ENCODE results near the gene ZBTB48. TPM values are rescaled to one million over a fixed set of nuclear protein-coding genes. Genes with fewer than 3 reads are reported as not detected.

The ZBTB48 gene
- total RNA-seq, 1 experiment from 2014 or later = 36.7 TPM

DNA sequence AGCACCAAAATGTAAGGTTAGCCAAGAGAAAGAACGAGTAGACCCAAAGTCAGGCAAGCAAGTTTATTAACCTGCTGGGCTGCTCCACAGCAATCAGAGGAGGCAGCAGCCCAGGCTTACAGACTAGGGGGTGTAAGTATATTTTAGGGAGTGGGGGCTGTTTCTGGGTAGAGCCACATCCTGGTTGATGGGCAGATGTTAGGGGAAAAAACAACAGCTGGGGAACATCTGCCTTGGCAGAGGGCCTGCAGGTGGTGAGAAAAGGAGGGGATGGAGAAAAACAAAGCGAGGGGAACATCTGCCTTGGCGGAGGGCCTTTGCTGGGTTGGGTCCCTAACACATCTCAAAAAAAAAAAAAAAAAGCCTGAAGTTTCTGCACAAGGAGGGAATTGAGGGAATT is 9.7 kb upstream of the ZBTB48 start:
- in situ Hi-C loops (cut with HindIII; ENCODE audit: low pct_unique_long_range_greater_than_20kb, low sequenced_read_pairs) = no loop called here
- DNase-seq (ENCODE audit: low read depth) = no peak

DNA sequence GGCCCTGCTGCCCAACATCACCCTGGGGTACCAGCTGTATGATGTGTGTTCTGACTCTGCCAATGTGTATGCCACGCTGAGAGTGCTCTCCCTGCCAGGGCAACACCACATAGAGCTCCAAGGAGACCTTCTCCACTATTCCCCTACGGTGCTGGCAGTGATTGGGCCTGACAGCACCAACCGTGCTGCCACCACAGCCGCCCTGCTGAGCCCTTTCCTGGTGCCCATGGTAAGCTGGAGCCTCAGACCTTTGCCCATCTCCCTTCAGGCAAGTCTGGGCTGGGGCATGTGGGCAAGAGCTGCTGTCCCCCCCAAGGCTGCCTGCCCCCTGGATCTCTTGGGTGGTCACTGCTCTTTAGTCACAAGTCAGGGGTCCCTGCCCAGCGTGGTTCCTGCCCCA is 8.8 kb upstream of the ZBTB48 start:
- no peak for DNase-seq (ENCODE audit: low read depth)
- in situ Hi-C loops (cut with HindIII; ENCODE audit: low pct_unique_long_range_greater_than_20kb, low sequenced_read_pairs) = no loop called here

DNA sequence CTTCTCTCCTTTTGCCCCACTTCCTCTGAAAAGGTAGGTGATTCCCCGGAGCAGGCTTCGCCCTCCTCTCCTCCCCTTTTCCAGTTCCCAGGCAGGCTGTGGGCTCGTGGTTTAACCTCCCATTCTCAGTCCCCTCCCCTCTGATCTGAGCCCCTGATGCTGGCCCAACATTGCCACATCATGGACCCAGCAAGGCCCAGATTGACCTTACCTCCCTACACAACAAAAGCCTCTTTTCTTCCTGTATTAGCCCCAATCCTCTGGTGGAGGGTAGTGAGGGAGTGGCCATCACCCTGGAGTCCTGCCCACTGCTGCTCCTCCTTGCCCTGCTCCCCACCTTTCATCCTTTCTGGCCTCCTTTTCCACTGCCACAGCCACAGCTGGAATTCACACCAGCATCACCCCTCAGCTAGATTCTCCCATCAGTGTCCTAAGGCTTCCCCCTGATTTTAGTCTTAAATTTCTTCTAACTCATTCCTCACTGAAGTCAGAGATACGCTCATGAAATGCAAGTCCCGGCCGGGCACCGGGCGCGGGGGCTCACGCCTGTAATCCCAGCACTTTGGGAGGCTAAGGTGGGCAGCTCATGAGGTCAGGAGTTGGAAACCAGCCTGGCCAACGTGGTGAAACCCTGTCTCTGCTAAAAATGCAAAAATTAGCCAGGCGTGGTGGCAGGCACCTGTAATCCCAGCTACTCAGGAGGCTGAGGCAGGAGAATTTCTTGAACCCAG is 7.0 kb upstream of the ZBTB48 start:
- no peak for DNase-seq (ENCODE audit: low read depth)
- in situ Hi-C loops (cut with HindIII; ENCODE audit: low pct_unique_long_range_greater_than_20kb, low sequenced_read_pairs) = no loop called here

DNA sequence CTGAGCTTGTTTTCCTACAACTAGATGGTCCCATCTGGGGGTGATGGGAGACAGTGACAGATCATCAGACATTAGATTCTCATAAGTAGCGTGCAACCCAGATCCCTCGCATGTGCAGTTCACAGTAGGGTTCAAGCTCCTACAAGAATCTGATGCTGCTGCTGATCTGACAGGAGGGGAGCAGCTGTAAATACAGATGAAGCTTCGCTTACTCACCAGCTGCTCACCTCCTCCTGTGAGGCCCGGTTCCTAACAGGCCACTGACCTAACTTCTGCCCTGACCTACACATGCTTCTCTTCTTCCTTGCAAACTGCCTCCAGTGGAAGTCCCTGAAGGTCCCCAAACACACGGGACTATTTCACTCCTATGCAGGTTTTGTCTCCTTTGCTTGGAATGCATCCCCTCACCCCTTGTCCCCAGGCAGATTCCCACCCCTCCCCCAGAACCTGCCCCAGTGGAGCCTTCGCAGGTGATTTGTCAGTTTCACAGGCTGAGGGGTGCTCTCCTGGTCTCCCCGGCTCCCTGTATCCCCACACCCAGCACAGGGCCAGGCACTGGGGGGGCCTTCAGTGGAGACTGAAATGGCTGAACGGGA is 5.7 kb upstream of the ZBTB48 start:
- DNase-seq (ENCODE audit: low read depth) = no peak
- in situ Hi-C loops (cut with HindIII; ENCODE audit: low pct_unique_long_range_greater_than_20kb, low sequenced_read_pairs) = no loop called here

DNA sequence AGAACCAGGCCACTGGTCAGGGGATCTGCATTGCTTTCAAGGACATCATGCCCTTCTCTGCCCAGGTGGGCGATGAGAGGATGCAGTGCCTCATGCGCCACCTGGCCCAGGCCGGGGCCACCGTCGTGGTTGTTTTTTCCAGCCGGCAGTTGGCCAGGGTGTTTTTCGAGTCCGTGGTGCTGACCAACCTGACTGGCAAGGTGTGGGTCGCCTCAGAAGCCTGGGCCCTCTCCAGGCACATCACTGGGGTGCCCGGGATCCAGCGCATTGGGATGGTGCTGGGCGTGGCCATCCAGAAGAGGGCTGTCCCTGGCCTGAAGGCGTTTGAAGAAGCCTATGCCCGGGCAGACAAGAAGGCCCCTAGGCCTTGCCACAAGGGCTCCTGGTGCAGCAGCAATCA is 5.0 kb upstream of the ZBTB48 start:
- in situ Hi-C loops (cut with HindIII; ENCODE audit: low pct_unique_long_range_greater_than_20kb, low sequenced_read_pairs) = no loop called here
- DNase-seq (ENCODE audit: low read depth) = no peak

DNA sequence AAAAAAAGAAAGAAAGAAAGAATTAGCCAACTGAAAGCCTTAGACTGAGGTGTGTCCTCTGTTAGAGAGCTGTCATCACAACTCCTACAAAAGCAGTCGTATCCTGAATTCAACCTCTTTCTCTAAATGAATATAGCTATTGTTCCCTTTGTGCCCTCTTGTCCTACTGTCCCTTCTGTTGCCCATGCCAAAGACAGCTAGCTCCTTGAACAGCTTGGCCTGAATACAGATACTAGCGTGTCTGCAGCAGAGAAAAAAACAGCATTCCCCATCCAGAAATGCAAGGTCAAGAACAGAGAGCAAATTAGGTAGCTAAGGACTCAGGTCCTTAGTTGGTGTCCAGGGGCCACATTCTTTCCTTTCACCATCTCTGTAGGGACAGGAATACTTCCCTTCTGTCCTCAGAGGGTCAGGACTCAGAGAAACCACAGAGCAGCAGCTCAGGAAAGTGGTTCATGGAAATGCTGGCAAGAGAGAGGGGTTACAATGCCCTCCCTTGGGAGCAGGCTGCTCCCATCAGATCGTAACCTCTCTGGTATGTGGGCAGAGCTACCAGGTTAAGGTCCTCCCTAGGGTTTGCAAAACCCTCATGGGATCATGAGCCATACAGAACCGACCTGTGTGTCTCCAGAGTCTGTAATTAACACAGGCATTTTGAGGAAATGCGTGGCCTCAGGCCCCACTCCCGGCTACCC is 1.8 kb upstream of the ZBTB48 start:
- in situ Hi-C loops (cut with HindIII; ENCODE audit: low pct_unique_long_range_greater_than_20kb, low sequenced_read_pairs) = no loop called here
- DNase-seq (ENCODE audit: low read depth) = no peak

DNA sequence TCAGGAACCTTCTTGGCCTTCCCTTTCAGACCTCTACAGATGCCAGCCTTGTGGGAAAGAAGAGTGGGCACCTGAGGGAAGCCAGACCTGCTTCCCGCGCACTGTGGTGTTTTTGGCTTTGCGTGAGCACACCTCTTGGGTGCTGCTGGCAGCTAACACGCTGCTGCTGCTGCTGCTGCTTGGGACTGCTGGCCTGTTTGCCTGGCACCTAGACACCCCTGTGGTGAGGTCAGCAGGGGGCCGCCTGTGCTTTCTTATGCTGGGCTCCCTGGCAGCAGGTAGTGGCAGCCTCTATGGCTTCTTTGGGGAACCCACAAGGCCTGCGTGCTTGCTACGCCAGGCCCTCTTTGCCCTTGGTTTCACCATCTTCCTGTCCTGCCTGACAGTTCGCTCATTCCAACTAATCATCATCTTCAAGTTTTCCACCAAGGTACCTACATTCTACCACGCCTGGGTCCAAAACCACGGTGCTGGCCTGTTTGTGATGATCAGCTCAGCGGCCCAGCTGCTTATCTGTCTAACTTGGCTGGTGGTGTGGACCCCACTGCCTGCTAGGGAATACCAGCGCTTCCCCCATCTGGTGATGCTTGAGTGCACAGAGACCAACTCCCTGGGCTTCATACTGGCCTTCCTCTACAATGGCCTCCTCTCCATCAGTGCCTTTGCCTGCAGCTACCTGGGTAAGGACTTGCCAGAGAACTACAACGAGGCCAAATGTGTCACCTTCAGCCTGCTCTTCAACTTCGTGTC is 995 bp upstream of the ZBTB48 start:
- no peak for DNase-seq (ENCODE audit: low read depth)
- in situ Hi-C loops (cut with HindIII; ENCODE audit: low pct_unique_long_range_greater_than_20kb, low sequenced_read_pairs) = no loop called here

DNA sequence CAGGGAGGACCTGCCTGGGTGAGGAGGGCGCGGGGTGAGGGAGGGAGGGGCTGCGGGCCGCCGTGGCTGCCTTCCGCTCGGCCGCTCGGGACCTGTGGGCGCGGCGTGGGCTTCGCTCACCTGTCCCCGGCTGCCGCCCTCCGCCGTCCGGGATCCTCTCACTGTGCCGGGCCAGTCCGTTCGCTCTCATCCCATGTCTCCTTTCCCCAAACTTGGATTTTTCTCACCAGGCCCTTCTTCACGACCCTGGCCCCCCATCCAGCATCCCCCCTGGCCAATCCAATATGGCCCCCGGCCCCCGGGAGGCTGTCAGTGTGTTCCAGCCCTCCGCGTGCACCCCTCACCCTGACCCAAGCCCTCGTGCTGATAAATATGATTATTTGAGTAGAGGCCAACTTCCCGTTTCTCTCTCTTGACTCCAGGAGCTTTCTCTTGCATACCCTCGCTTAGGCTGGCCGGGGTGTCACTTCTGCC is 362 bp downstream of the ZBTB48 start:
- no peak for DNase-seq (ENCODE audit: low read depth)
- in situ Hi-C loops (cut with HindIII; ENCODE audit: low pct_unique_long_range_greater_than_20kb, low sequenced_read_pairs) = no loop called here

DNA sequence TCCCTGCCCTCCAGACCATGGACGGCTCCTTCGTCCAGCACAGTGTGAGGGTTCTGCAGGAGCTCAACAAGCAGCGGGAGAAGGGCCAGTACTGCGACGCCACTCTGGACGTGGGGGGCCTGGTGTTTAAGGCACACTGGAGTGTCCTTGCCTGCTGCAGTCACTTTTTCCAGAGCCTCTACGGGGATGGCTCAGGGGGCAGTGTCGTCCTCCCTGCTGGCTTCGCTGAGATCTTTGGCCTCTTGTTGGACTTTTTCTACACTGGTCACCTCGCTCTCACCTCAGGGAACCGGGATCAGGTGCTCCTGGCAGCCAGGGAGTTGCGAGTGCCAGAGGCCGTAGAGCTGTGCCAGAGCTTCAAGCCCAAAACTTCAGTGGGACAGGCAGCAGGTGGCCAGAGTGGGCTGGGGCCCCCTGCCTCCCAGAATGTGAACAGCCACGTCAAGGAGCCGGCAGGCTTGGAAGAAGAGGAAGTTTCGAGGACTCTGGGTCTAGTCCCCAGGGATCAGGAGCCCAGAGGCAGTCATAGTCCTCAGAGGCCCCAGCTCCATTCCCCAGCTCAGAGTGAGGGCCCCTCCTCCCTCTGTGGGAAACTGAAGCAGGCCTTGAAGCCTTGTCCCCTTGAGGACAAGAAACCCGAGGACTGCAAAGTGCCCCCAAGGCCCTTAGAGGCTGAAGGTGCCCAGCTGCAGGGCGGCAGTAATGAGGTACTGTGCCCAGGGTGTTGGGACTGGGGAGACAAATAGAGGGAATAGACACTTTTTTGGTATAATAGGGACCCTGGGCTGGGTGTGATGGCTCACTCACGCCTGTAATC is 1.0 kb downstream of the ZBTB48 start:
- DNase-seq (ENCODE audit: low read depth) = no peak
- in situ Hi-C loops (cut with HindIII; ENCODE audit: low pct_unique_long_range_greater_than_20kb, low sequenced_read_pairs) = no loop called here

DNA sequence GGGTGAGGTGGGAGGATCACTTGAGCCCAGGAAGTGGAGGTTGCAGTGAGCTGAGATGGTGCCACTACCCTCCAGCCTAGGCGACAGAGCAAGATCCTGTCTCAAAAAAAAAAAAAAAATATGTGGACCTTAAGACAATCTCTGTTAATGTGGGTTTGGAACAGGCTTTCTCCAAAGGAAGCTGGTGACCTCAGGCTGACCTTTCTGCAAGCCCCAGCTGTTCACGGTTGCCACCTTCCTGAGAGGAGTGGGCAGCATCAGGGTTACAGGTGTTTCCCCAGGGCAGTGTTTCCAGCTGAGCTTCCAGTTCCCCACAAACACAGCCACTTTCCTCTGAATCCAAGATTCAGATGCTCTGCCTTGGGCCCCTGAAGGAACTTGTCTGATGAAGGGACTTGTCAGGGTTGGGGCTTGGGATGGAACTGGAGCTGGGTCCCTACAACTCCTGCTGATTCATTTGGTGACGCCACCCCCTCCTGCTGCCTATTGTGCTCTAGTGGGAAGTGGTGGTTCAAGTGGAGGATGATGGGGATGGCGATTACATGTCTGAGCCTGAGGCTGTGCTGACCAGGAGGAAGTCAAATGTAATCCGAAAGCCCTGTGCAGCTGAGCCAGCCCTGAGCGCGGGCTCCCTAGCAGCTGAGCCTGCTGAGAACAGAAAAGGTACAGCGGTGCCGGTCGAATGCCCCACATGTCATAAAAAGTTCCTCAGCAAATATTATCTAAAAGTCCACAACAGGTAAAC is 1.9 kb downstream of the ZBTB48 start:
- in situ Hi-C loops (cut with HindIII; ENCODE audit: low pct_unique_long_range_greater_than_20kb, low sequenced_read_pairs) = no loop called here
- no peak for DNase-seq (ENCODE audit: low read depth)

DNA sequence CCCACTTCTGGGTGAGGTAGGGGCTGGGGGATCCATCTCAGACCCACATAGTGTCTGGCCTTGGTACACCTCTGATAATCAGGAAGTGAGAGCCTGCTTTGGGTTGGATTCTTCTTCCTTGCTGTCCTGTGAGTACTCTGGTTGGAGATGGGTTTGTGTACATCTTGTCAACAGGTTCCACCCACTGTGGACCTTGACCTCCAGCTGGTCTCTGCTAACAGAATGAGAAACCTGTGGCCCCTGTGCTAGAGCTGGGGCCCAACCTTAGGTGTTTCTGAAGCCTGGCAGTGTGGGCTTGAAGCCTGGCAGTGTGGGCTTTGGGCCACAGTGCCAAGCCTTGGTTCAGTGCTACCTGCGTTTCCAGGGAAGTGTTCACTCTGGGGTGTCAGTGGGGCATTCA is 2.6 kb downstream of the ZBTB48 start:
- in situ Hi-C loops (cut with HindIII; ENCODE audit: low pct_unique_long_range_greater_than_20kb, low sequenced_read_pairs) = no loop called here
- DNase-seq (ENCODE audit: low read depth) = no peak

DNA sequence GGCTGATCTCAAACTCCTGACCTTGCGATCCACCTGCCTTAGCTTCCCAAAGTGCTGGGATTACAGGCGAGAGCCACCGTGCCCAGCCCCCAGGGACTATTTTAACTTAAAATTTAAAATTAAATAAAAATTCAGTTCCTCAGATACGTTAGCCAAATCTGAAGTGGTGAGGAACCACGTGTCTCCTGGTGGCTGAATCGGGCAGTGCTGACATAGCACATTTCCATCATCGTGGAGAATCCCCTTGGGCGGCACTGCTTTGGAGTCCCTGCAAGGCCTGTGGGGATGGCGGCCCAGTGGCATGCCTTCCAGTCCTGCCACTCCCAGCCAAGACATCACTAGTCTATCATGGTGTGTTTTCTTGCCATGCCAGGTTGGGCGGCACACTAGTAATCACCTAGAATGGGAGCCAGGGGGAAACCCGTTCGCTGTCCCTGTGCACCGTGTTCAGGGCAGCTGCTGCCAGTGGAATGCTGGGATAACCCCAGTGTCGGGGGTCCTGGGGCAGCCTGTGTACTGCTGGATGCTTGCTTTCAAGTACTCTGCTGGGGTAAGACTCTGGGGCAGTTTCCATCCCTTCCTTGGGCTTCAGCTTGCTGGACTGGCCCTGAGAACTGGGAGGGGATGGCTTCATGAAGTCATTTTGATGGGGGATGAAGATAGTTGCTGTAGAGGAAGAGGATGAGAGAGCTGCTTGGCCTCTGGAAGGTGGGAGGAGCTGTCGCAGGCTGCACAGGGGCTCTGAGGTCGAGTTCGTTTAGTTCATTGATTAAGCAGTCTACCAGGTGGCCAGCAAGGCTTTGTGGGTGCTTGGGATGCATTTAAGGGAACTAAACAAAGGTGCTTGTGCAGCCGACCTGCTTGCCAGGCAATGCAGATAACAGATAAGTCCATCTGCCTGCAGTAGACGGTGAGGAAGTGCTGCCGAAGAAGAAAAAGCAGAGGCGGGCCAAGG is 4.6 kb downstream of the ZBTB48 start:
- in situ Hi-C loops (cut with HindIII; ENCODE audit: low pct_unique_long_range_greater_than_20kb, low sequenced_read_pairs) = no loop called here

DNA sequence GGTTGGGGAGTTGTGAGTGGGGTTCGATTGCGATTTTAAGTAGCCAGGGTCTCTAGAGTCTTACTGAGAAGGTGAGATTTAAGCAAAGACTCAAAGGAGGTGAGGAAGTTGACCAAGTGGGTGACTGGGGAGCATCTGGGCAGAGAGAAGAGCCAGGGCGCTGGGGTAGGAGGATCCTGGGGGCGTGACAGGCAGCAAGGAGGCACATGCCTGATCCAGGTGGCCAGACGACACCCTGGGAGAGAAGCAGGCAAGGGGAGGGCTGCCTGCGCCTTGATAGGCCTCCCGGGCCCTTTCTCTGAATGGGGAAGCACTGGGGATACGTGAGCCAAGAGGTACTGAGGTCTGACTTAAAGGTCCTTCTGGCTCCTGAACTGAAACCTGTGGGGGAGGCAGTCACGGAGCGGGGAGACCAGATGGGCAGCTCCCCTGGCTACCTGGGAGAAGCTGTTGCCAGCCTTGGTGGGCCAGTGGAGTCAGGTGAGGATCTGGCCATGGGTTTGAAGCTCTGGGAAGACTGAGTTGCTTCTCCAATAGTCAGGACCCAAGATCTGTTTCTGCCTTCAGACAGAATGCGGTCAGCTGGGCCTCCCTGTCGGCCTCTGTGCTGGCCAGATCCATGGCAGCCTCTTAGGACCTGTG is 5.4 kb downstream of the ZBTB48 start:
- no peak for DNase-seq (ENCODE audit: low read depth)
- in situ Hi-C loops (cut with HindIII; ENCODE audit: low pct_unique_long_range_greater_than_20kb, low sequenced_read_pairs) = no loop called here

More for the DNA sequence above, 4.6 kb downstream of the ZBTB48 start:
- DNase-seq (ENCODE audit: low read depth) = no peak

DNA sequence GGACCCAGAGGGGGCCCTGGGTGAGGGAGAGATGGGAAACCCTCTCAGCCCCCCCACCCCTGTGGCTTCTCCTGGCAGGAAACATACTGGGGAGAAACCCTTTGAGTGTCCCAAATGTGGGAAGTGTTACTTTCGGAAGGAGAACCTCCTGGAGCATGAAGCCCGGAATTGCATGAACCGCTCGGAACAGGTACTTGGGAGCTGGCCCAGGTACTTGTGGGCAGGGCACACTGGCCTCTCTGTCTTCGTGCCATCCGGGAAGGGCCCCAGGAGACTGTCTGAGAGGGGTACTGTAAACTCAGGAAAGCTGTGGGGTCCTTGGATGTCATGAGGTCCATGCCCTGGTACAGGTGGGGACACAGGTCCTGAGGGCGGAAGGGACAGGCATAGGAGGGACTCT is 6.0 kb downstream of the ZBTB48 start:
- in situ Hi-C loops (cut with HindIII; ENCODE audit: low pct_unique_long_range_greater_than_20kb, low sequenced_read_pairs) = no loop called here

DNA sequence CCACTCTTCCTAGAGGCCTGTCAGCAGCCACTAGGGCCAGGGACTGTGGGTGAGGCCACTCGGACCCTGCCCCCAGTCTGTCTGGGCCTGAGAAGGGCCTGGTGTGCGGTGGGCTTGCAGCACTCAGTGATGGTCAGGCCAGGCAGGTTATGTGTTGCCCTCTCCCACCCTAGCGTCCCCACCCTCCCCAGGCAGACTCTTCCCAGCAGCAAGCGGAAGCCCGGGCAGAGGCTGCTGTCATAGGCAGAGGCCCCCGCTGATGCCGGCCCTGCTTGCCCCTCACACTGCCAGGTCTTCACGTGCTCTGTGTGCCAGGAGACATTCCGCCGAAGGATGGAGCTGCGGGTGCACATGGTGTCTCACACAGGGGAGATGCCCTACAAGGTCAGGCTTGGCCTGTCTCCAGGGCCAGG is 6.6 kb downstream of the ZBTB48 start:
- in situ Hi-C loops (cut with HindIII; ENCODE audit: low pct_unique_long_range_greater_than_20kb, low sequenced_read_pairs) = no loop called here
- no peak for DNase-seq (ENCODE audit: low read depth)

More for the DNA sequence above, 6.0 kb downstream of the ZBTB48 start:
- no peak for DNase-seq (ENCODE audit: low read depth)
